ENCODE data around the gene RPL13A. TPM values are rescaled to one million over a fixed set of nuclear protein-coding genes. Genes with fewer than 3 reads are reported as not detected.
A peak's percentile ranks its signal among the peaks of the same experiment; 100 is the strongest.

The RPL13A gene
- total and polyA plus RNA-seq, 2 donors: 2,198 to 3,726 TPM

DNA sequence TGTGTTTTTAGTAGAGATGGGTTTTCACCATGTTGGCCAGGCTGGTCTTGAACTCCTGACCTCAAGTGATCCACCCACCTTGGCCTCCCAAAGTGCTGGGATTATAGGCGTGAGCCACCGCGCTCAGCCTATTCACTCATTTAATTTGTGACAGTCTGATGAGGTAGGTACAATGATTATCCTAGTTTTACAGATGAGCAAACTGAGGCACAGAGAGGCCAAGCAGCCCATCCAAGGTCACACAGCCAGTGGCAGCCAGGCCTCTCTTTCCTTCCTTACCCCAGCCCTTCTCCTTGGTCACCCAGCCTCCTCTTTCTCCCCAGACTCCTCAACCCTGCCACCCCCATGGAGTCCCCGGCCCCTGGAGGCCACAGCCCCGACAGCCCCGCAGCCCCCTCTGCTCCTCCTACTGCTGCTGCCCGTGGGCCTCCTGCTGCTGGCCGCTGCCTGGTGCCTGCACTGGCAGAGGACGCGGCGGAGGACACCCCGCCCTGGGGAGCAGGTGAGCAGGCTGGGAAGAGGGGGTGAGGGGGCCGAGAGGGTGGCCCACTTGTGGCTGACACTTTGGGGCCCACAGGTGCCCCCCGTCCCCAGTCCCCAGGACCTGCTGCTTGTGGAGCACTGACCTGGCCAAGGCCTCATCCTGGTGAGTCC is 7.3 kb upstream of the RPL13A start:
- Histone ChIP-seq H3K4me1 (ENCODE audit: insufficient read depth) (no peaks in the 10 kb centered on the region), H3K27ac (ENCODE audit: low read depth) (no peak overlapping the region), H3K4me3 (ENCODE audit: low read depth, low read length) (no peak overlapping the region), H3K36me3 (ENCODE audit: insufficient read depth) (no peaks in the 10 kb centered on the region)
- no peak for DNase-seq (ENCODE audit: extremely low spot score)
- WGBS: 83% methylated on average over 14 of the region's 14 CpGs

DNA sequence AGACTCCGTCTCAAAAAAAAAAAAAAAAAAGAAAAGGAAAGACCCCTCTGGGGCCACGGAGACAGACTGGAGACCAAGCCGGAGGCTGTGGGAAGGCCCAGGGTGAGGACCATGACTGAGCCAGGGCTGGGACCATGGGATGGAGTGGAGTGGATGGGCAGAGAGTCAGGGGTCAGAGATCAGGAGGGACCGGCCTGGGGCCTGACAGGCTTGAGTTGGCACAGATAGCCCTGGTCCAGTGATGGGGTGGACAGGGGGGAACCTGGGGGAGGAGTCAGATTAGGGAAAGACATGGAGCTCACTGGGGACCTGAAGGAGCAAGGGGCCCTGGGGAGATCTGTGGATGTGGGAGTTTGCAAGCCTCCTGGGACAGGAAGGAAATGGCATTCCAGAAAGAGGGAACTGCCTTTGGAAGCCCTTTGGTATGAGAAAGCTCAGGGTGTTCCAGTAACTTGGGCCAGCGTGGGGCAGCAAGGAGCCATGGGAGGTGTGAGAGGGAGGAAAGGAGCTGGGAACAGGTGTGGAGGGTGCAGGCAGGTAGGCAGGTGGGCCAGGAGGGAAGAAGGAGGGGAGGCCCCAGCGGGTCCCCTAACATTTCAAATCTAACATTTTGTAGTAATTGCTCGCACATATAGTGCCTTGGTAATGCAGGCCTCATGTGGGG is 6.3 kb upstream of the RPL13A start:
- 84% methylated on average over 7 of the region's 7 CpGs for WGBS
- H3K4me1 ChIP-seq (ENCODE audit: insufficient read depth): no peaks in the 10 kb centered on the region
- H3K27ac ChIP-seq (ENCODE audit: low read depth): no peak overlapping the region
- no peaks in the 10 kb centered on the region for H3K36me3 ChIP-seq (ENCODE audit: insufficient read depth)
- H3K4me3 ChIP-seq (ENCODE audit: low read depth, low read length): no peak overlapping the region
- DNase-seq (ENCODE audit: extremely low spot score): no peak

DNA sequence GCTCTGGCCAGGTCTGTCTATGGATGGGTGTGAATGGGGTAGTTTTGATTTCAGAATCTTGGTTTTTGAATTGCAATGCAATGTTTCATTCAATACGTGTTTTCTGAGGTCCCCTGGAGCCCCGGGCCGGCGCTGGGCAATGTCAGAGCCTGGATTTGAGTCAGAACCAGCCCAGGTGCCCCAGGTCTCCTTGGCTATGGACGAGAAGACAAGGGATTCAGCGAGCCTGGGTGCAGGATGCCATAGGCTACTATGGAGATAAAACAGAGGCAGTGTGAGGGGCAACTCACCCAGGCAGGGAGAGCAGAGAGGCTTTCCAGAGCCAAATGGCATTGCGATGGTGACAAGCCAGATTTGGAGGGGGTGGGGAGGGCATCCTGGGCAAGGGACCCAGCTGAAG is 1.2 kb upstream of the RPL13A start:
- Histone ChIP-seq H3K27ac (ENCODE audit: low read depth) (no peak overlapping the region), H3K4me1 (ENCODE audit: insufficient read depth) (peaks cover 2% of the 10 kb centered on the region), H3K36me3 (ENCODE audit: insufficient read depth) (no peaks in the 10 kb centered on the region), H3K4me3 (ENCODE audit: low read depth, low read length) (no peak overlapping the region)
- WGBS: 89% methylated on average over 7 of the region's 7 CpGs
- DNase-seq (ENCODE audit: extremely low spot score): no peak

DNA sequence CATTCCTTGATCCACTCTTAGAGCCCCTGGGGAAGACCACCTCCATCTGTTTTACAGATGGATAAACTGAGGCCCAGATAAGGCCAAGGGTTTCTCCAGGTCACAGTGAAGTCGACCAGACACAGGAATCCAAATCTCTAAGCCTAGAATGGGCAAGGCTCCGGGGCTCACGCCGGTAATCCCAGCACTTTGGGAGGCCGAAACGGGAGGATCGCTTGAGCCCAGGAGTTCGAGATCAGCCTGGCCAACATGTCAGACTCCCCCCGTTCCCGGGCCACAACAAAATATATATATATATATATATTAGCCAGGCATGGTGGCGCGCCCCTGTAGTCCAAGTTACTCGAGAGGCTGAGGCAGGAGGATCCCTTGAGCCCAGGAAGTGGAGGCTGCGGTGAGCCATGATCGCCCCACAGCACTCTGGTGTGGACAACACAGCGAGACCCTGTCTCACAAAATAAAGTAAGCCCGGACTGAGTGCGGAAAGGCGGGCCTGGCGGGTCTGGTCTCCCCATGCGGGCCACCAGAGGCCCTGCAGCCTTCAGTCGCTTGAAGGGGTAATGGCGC is 615 bp upstream of the RPL13A start:
- peak overlapping the region; percentile 46 for H3K27ac ChIP-seq (ENCODE audit: low read depth)
- 63% methylated on average over 23 of the region's 23 CpGs for WGBS
- no peak for DNase-seq (ENCODE audit: extremely low spot score)
- H3K4me1 ChIP-seq (ENCODE audit: insufficient read depth): peaks cover 2% of the 10 kb centered on the region
- no peak overlapping the region for H3K4me3 ChIP-seq (ENCODE audit: low read depth, low read length)
- H3K36me3 ChIP-seq (ENCODE audit: insufficient read depth): peaks cover 2% of the 10 kb centered on the region

DNA sequence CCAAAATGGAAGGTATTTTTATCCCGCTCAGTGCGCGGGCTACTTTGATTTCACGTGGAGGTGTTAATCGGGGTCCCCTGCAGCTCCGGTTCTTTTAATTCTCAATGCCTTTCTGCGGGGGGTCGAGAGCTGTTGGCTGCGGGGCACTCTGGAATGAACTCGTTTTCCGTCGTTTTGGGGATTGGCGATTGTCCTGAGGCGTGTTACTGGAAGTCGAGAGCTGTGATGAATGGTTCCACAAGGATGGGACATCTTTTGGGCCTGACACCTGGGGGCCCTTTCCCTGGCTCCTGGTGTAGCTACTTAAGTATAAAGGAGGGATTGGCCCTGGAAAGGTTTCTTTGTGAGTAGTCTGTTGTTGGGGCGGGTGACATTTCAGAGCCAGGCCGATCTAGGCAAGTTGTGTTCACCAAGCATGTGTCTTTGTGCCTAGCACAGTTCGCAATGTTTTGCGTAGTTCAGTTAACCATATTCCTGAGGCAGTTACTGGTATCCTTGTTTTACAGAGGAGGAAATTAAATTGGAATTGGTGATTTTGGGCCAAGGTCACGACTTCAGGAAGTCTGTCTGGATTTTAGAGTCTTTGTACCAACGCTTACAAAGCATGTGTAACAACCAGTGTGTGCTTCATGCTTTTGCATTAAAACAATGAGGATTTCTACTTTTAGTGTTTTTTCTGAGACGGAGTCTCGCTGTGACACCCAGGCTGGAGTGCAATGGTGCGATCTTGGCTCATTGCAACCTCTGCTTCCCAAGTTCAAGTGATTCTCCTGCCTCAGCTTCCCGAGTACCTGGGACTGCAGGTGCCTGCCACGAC is 846 bp downstream of the RPL13A start:
- Histone ChIP-seq H3K4me1 (ENCODE audit: insufficient read depth) (peaks cover 2% of the 10 kb centered on the region), H3K36me3 (ENCODE audit: insufficient read depth) (peaks cover 2% of the 10 kb centered on the region), H3K27ac (ENCODE audit: low read depth) (peak overlapping the region; percentile 84), H3K4me3 (ENCODE audit: low read depth, low read length) (peak overlapping the region; percentile 89)
- 1% methylated on average over 26 of the region's 26 CpGs for WGBS
- no peak for DNase-seq (ENCODE audit: extremely low spot score)

DNA sequence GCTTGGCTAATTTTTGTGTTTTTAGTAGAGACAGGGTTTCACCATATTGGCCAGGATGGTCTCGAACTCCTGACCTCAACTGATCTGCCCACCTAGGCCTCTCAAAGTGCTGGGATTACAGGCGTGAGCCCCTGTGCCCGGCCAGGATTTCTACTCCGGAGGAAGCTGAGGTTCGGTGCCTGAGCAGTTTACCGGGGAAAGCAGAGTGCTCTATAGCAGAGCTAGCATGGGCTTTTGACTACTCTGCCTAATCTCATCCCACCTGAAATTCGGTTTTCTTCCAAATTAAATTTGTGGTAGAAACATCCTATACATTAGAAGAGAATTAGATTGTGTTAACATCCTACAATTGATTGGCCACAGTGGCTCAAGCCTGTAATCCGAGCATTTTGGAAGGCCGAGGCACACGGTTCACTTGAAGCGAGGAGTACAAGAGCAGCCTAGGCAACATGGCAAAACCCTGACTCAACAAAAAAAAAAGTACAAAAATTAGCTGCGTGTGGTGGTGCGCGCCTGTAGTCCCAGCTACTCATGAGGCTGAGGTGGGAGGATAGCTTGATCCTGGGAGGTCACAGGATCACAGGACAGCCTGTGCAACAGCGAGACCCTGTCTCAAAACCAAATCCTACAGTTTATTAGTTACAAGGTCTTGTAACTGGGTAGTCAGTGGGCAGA is 1.6 kb downstream of the RPL13A start:
- WGBS: 24% methylated on average over 15 of the region's 15 CpGs
- Histone ChIP-seq H3K4me3 (ENCODE audit: low read depth, low read length) (peak overlapping the region; percentile 89), H3K27ac (ENCODE audit: low read depth) (no peak overlapping the region), H3K36me3 (ENCODE audit: insufficient read depth) (peaks cover 2% of the 10 kb centered on the region), H3K4me1 (ENCODE audit: insufficient read depth) (peaks cover 2% of the 10 kb centered on the region)
- DNase-seq (ENCODE audit: extremely low spot score): no peak

DNA sequence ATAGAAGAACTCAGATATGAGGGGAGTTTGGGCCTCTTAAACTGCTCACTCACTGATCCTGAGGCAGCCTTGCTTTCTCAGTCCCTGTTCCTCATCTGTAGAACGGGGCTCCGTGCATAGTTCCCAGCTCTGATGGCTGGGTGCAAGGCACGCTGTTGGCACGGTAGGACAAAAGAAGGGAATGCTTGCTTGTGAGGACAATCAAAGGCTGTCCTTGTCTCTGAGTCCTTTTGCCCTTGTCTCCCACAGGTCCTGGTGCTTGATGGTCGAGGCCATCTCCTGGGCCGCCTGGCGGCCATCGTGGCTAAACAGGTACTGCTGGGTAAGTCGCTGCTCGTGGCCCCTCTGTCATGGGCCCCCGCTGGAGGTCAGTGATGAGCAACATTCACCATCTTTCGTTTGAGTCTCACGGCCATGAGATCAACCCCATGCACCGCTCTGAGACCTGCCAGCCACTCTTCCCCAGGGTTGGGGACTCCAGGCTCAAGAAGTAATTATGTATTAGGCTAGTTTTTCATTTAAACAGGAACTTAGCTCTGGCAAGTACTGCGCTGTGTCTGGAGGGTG is 2.3 kb downstream of the RPL13A start:
- H3K36me3 ChIP-seq (ENCODE audit: insufficient read depth): peaks cover 2% of the 10 kb centered on the region
- peaks cover 2% of the 10 kb centered on the region for H3K4me1 ChIP-seq (ENCODE audit: insufficient read depth)
- no peak overlapping the region for H3K4me3 ChIP-seq (ENCODE audit: low read depth, low read length)
- DNase-seq (ENCODE audit: extremely low spot score): no peak
- WGBS: 68% methylated on average over 15 of the region's 15 CpGs
- H3K27ac ChIP-seq (ENCODE audit: low read depth): no peak overlapping the region

DNA sequence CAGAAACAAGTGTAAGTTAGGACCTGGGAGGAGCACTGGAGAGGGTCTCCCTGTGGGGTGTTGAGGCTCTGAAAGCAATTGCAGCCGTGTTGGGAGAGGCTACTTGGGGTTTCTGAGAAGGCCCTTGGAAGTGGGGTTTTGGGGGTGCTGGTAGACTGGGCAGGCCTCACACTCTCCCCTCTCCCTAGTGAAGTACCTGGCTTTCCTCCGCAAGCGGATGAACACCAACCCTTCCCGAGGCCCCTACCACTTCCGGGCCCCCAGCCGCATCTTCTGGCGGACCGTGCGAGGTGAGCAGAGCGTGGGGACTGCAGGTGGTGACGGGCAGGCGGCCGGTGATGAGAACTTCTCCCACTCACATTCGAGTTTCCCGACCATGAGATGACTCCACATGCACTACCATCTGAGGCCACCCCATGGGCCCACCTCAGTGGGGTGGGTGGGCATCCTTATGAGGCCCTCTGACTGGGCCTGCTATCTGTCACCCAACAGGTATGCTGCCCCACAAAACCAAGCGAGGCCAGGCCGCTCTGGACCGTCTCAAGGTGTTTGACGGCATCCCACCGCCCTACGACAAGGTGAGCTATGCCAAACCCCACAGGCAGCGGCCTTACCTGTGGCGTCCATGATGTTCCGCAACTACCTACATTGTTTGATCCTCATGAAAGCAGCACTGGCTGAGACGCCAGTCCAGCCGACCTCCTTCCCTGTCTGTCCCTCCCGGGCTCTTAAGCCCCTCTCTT is 3.0 kb downstream of the RPL13A start:
- H3K27ac ChIP-seq (ENCODE audit: low read depth): no peak overlapping the region

DNA sequence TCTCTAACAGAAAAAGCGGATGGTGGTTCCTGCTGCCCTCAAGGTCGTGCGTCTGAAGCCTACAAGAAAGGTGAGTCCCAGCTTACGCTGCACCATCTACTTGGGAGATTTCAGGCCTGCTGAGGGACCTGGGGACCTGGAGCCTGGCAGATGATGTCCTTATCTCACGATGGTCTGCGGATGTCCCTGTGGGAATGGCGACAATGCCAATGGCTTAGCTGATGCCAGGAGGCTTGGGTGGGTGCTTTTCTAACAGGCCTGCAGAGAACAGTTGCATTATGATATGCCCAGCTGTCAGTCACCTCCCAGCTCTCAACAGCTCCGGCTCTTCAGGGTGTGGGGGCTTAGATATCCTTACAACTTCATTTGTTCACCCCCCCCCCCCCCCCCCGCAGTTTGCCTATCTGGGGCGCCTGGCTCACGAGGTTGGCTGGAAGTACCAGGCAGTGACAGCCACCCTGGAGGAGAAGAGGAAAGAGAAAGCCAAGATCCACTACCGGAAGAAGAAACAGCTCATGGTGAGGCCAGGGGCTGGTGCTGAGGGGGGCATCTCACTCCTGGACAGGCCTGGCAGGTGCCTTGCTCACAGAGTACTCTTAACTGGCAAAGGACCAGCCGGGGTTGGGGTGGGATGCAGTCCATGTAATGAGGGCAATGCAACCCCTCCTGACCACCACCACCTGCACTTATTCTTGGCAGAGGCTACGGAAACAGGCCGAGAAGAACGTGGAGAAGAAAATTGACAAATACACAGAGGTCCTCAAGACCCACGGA is 3.8 kb downstream of the RPL13A start:
- Histone ChIP-seq H3K27ac (ENCODE audit: low read depth) (no peak overlapping the region), H3K4me1 (ENCODE audit: insufficient read depth) (peaks cover 2% of the 10 kb centered on the region), H3K4me3 (ENCODE audit: low read depth, low read length) (no peak overlapping the region), H3K36me3 (ENCODE audit: insufficient read depth) (peaks cover 2% of the 10 kb centered on the region)
- 76% methylated on average over 17 of the region's 17 CpGs for WGBS
- no peak for DNase-seq (ENCODE audit: extremely low spot score)

More for the DNA sequence above, 3.0 kb downstream of the RPL13A start:
- Histone ChIP-seq H3K36me3 (ENCODE audit: insufficient read depth) (peaks cover 2% of the 10 kb centered on the region), H3K4me3 (ENCODE audit: low read depth, low read length) (no peak overlapping the region), H3K4me1 (ENCODE audit: insufficient read depth) (peaks cover 2% of the 10 kb centered on the region)
- DNase-seq (ENCODE audit: extremely low spot score): no peak
- 85% methylated on average over 27 of the region's 27 CpGs for WGBS

DNA sequence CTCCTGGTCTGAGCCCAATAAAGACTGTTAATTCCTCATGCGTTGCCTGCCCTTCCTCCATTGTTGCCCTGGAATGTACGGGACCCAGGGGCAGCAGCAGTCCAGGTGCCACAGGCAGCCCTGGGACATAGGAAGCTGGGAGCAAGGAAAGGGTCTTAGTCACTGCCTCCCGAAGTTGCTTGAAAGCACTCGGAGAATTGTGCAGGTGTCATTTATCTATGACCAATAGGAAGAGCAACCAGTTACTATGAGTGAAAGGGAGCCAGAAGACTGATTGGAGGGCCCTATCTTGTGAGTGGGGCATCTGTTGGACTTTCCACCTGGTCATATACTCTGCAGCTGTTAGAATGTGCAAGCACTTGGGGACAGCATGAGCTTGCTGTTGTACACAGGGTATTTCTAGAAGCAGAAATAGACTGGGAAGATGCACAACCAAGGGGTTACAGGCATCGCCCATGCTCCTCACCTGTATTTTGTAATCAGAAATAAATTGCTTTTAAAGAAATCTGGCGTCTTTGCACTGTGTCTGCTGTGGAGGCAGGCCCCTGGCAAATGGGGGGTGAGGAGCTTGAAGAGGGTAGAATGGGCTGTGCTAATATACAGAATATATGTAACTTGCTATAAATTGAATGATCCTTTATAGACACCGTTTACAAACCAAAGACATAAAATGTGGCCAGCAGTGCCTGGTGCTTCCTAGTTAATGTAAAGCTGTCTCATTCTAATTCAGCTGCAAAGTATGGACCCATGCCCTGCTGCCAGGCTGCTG is 4.6 kb downstream of the RPL13A start:
- Histone ChIP-seq H3K36me3 (ENCODE audit: insufficient read depth) (peaks cover 2% of the 10 kb centered on the region), H3K4me1 (ENCODE audit: insufficient read depth) (peaks cover 2% of the 10 kb centered on the region), H3K4me3 (ENCODE audit: low read depth, low read length) (no peak overlapping the region), H3K27ac (ENCODE audit: low read depth) (no peak overlapping the region)
- WGBS: 63% methylated on average over 7 of the region's 7 CpGs
- DNase-seq (ENCODE audit: extremely low spot score): no peak

DNA sequence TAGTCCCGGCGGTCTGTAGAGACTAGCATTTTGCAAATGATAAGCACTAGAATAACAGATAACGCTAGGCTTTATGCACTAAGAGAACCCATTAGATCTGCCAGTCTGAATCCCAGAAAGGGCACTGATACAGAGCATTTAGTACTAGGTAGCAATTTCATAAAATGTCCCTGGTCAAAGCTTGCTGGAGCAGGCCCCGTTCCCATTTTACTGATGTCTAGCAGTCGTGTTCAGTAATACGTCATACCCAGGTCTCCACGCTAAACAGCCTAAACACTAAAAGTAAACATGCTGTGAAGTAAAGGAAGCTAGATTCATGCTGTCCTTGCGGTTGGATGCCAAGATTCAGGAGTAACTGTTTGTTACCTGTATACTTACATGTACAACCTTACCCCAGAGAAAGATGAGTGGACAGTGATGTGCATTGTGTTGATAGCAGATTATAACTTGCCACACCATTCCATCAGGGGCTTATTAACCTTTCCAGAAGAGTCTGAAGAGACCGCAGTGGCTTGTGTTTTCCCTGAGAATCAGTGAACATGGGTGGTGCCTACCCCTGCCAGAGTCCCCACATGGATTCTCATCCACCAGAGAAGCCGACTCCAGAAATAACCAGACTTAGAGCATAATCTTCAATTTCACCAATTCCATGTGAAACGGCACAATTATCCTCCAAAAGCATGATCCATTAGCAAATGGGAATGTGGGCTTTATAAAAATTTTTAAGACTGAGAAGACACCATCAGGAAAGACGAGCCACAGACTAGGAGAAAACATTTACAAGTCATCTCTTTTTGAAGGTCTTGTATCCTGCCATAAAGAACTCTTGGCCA is 5.4 kb downstream of the RPL13A start:
- H3K27ac ChIP-seq (ENCODE audit: low read depth): no peak overlapping the region
- H3K4me3 ChIP-seq (ENCODE audit: low read depth, low read length): no peak overlapping the region
- WGBS: 53% methylated on average over 12 of the region's 12 CpGs
- H3K36me3 ChIP-seq (ENCODE audit: insufficient read depth): peaks cover 2% of the 10 kb centered on the region
- peaks cover 2% of the 10 kb centered on the region for H3K4me1 ChIP-seq (ENCODE audit: insufficient read depth)
- DNase-seq (ENCODE audit: extremely low spot score): no peak
